ENCODE data around the gene NCLN. TPM values are rescaled to one million over a fixed set of nuclear protein-coding genes. Genes with fewer than 3 reads are reported as not detected.
"Not testable (repeated sequence)": the region's sequence is repeated elsewhere in the genome, so short reads cannot be mapped to it uniquely, and the experiment has no call there.

Gene NCLN
- total and polyA plus RNA-seq, 9 donors: 5.3 to 43.6 (median 22.1) TPM

- Histone ChIP-seq H3K27ac (no peak overlapping the region), H3K36me3 (no peaks in the 10 kb centered on the region), H3K27me3 (no peaks in the 10 kb centered on the region), H3K4me3 (no peak overlapping the region), H3K4me1 (ENCODE audit: insufficient read depth) (no peaks in the 10 kb centered on the region), H3K9me3 (no peaks in the 10 kb centered on the region)
- TF ChIP-seq POLR2A (IDR thresholded peaks at IDR 0.05) (no peak), EP300 (IDR thresholded peaks at IDR 0.05) (no peak), CTCF (IDR thresholded peaks at IDR 0.05) (no peak)
- no peak for DNase-seq
- intact Hi-C loops (cut with DNase I): no loop called here
- WGBS, 3 donors: 12 to 43% (median 12%) methylated on average over 12 of the region's 12 CpGs
Observed at GRCh38 chr19:3211191-3211590, 25.5 kb downstream of the NCLN start.

- Histone ChIP-seq H3K9me3 (no peaks in the 10 kb centered on the region), H3K27me3 (no peaks in the 10 kb centered on the region), H3K4me3 (no peak overlapping the region), H3K27ac (no peak overlapping the region), H3K4me1 (ENCODE audit: insufficient read depth) (no peaks in the 10 kb centered on the region), H3K36me3 (no peaks in the 10 kb centered on the region)
- DNase-seq: no peak
- TF ChIP-seq POLR2A (IDR thresholded peaks at IDR 0.05): no peak
- 90 to 94% (median 91%) methylated on average over 7 of the region's 7 CpGs for WGBS, 3 donors
- intact Hi-C loops (cut with DNase I): no loop called here
Observed at GRCh38 chr19:3213159-3213558, 27.4 kb downstream of the NCLN start.

- Histone ChIP-seq H3K4me3 (no peak overlapping the region), H3K9me3 (no peaks in the 10 kb centered on the region), H3K4me1 (ENCODE audit: insufficient read depth) (no peaks in the 10 kb centered on the region), H3K36me3 (no peaks in the 10 kb centered on the region), H3K27me3 (no peaks in the 10 kb centered on the region), H3K27ac (no peak overlapping the region)
- WGBS, 3 donors: 83 to 93% (median 92%) methylated on average over 5 of the region's 5 CpGs
- TF ChIP-seq POLR2A (IDR thresholded peaks at IDR 0.05): no peak
- TF ChIP-seq EP300 (IDR thresholded peaks at IDR 0.05): no peak
- no peak for TF ChIP-seq CTCF (IDR thresholded peaks at IDR 0.05)
- intact Hi-C loops (cut with DNase I): no loop called here
- no peak for DNase-seq
Observed at GRCh38 chr19:3216874-3217273, 31.1 kb downstream of the NCLN start.

GRCh38 chr19:3220576-3220975 lies 34.8 kb downstream of the NCLN start:
- TF ChIP-seq EP300 (IDR thresholded peaks at IDR 0.05) (no peak), CTCF (IDR thresholded peaks at IDR 0.05) (no peak), POLR2A (IDR thresholded peaks at IDR 0.05) (no peak)

GRCh38 chr19:3221576-3221975 lies 35.8 kb downstream of the NCLN start:
- H3K27ac ChIP-seq; DNase-seq; intact Hi-C loops (cut with DNase I); H3K36me3 ChIP-seq; H3K27me3 ChIP-seq; H3K4me3 ChIP-seq; H3K9me3 ChIP-seq; H3K4me1 ChIP-seq (ENCODE audit: insufficient read depth): not testable (repeated sequence)
- WGBS, 3 donors: 70 to 83% (median 79%) methylated on average over 5 of the region's 5 CpGs

More at GRCh38 chr19:3220576-3220975, 34.8 kb downstream of the NCLN start:
- no peak overlapping the region for H3K27ac ChIP-seq
- no peaks in the 10 kb centered on the region for H3K36me3 ChIP-seq
- H3K9me3 ChIP-seq: no peaks in the 10 kb centered on the region
- no peak for DNase-seq
- 64 to 73% (median 71%) methylated on average over 12 of the region's 12 CpGs for WGBS, 3 donors
- no peak overlapping the region for H3K4me3 ChIP-seq
- intact Hi-C loops (cut with DNase I): no loop called here
- no peaks in the 10 kb centered on the region for H3K27me3 ChIP-seq
- no peaks in the 10 kb centered on the region for H3K4me1 ChIP-seq (ENCODE audit: insufficient read depth)

GRCh38 chr19:3222709-3223108 lies 37.0 kb downstream of the NCLN start:
- TF ChIP-seq POLR2A (IDR thresholded peaks at IDR 0.05) (no peak), EP300 (IDR thresholded peaks at IDR 0.05) (no peak), CTCF (IDR thresholded peaks at IDR 0.05) (no peak)
- Histone ChIP-seq H3K9me3 (no peaks in the 10 kb centered on the region), H3K27ac (no peak overlapping the region), H3K27me3 (no peaks in the 10 kb centered on the region), H3K4me1 (ENCODE audit: insufficient read depth) (no peaks in the 10 kb centered on the region), H3K4me3 (no peak overlapping the region), H3K36me3 (no peaks in the 10 kb centered on the region)
- DNase-seq: no peak
- 82 to 92% (median 88%) methylated on average over 5 of the region's 5 CpGs for WGBS, 3 donors
- intact Hi-C loops (cut with DNase I): no loop called here
